Measurements from ENCODE around the gene USP38. TPM values are rescaled to one million over a fixed set of nuclear protein-coding genes. Genes with fewer than 3 reads are reported as not detected.

The USP38 gene
- total RNA-seq, 1 donor: 29.4 TPM

- H3K4me3 ChIP-seq (ENCODE audit: low read depth, low read length): no peak overlapping the region
- no peak for TF ChIP-seq CTCF (IDR thresholded peaks at IDR 0.05; ENCODE audit: insufficient read depth, low read depth, low read length)
- no peak for DNase-seq (ENCODE audit: low read depth)
Observed at GRCh38 chr4:143247866-143248265, 63.1 kb downstream of the USP38 start.

- H3K4me3 ChIP-seq (ENCODE audit: low read depth, low read length): no peak overlapping the region
- no peak for TF ChIP-seq CTCF (IDR thresholded peaks at IDR 0.05; ENCODE audit: insufficient read depth, low read depth, low read length)
- no peak for DNase-seq (ENCODE audit: low read depth)
Observed at GRCh38 chr4:143248827-143249226, 64.1 kb downstream of the USP38 start.

GRCh38 chr4:143250617-143251016, 65.9 kb downstream of the USP38 start:
- no peak overlapping the region for H3K4me3 ChIP-seq (ENCODE audit: low read depth, low read length)
- TF ChIP-seq CTCF (IDR thresholded peaks at IDR 0.05; ENCODE audit: insufficient read depth, low read depth, low read length): no peak
- DNase-seq (ENCODE audit: low read depth): no peak

GRCh38 chr4:143251348-143251747, 66.6 kb downstream of the USP38 start:
- H3K4me3 ChIP-seq (ENCODE audit: low read depth, low read length): no peak overlapping the region
- TF ChIP-seq CTCF (IDR thresholded peaks at IDR 0.05; ENCODE audit: insufficient read depth, low read depth, low read length): no peak
- DNase-seq (ENCODE audit: low read depth): no peak

- TF ChIP-seq CTCF (IDR thresholded peaks at IDR 0.05; ENCODE audit: insufficient read depth, low read depth, low read length): no peak
- H3K4me3 ChIP-seq (ENCODE audit: low read depth, low read length): no peak overlapping the region
- DNase-seq (ENCODE audit: low read depth): no peak
Observed at GRCh38 chr4:143251779-143252178, 67.1 kb downstream of the USP38 start.

GRCh38 chr4:143252478-143252877, 67.8 kb downstream of the USP38 start:
- no peak for TF ChIP-seq CTCF (IDR thresholded peaks at IDR 0.05; ENCODE audit: insufficient read depth, low read depth, low read length)
- no peak for DNase-seq (ENCODE audit: low read depth)
- H3K4me3 ChIP-seq (ENCODE audit: low read depth, low read length): no peak overlapping the region

- H3K4me3 ChIP-seq (ENCODE audit: low read depth, low read length): no peak overlapping the region
- TF ChIP-seq CTCF (IDR thresholded peaks at IDR 0.05; ENCODE audit: insufficient read depth, low read depth, low read length): no peak
- DNase-seq (ENCODE audit: low read depth): no peak
Observed at GRCh38 chr4:143253166-143253565, 68.4 kb downstream of the USP38 start.

Data from fibroblast of villous mesenchyme (primary cell).